ENCODE measurements around the gene ZSCAN21. TPM values are rescaled to one million over a fixed set of nuclear protein-coding genes. Genes with fewer than 3 reads are reported as not detected.

The ZSCAN21 gene
- total RNA-seq, 2 experiments from 2014 or later = 5.6 to 7.5 TPM

GRCh38 chr7:100107890-100108289, 58.3 kb downstream of the ZSCAN21 start:
- no TSS peak for BruUV-seq (replicated peaks)
- TF ChIP-seq, protein P1, sequence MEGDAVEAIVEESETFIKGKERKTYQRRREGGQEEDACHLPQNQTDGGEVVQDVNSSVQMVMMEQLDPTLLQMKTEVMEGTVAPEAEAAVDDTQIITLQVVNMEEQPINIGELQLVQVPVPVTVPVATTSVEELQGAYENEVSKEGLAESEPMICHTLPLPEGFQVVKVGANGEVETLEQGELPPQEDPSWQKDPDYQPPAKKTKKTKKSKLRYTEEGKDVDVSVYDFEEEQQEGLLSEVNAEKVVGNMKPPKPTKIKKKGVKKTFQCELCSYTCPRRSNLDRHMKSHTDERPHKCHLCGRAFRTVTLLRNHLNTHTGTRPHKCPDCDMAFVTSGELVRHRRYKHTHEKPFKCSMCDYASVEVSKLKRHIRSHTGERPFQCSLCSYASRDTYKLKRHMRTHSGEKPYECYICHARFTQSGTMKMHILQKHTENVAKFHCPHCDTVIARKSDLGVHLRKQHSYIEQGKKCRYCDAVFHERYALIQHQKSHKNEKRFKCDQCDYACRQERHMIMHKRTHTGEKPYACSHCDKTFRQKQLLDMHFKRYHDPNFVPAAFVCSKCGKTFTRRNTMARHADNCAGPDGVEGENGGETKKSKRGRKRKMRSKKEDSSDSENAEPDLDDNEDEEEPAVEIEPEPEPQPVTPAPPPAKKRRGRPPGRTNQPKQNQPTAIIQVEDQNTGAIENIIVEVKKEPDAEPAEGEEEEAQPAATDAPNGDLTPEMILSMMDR (conservative IDR thresholded peaks at IDR 0.05; ENCODE audit: low read length) = no peak
- no peak for TF ChIP-seq EZH2phosphoT487 (IDR thresholded peaks at IDR 0.05; ENCODE audit: borderline replicate concordance, low read depth, low read length)
- Histone ChIP-seq H2AFZ (ENCODE audit: low read length) (no peak overlapping the region), H3K4me1 (ENCODE audit: insufficient read depth, low read length, poor library complexity, severe bottlenecking) (peaks cover 4% of the 10 kb centered on the region), H3K9me2 (ENCODE audit: insufficient read depth, low read length) (no peaks in the 10 kb centered on the region), H4K20me1 (ENCODE audit: insufficient read depth, low read length) (no peaks in the 10 kb centered on the region), H3K4me2 (ENCODE audit: low read length) (no peak overlapping the region), H3K9me3 (ENCODE audit: low read length) (no peaks in the 10 kb centered on the region), H3K4me3 (ENCODE audit: low read depth, low read length, poor library complexity, severe bottlenecking) (no peak overlapping the region), H3K79me2 (ENCODE audit: insufficient read depth, low read depth, low read length) (peaks cover 3% of the 10 kb centered on the region; the same call in 1 of the 2 replicates), H3K36me3 (ENCODE audit: insufficient read depth, low read length) (peaks cover 68% of the 10 kb centered on the region), H3K27ac (ENCODE audit: low read depth, low read length, poor library complexity, severe bottlenecking) (no peak overlapping the region)
- DNase-seq (ENCODE audit: low spot score) = no peak
- ChIA-PET CTCF (ENCODE audit: unreplicated experiment) (no interaction called here), POLR2A (no interaction called here)
- intact Hi-C loops (cut with micrococcal nuclease; ENCODE audit: unreplicated experiment) = no loop called here

DNA sequence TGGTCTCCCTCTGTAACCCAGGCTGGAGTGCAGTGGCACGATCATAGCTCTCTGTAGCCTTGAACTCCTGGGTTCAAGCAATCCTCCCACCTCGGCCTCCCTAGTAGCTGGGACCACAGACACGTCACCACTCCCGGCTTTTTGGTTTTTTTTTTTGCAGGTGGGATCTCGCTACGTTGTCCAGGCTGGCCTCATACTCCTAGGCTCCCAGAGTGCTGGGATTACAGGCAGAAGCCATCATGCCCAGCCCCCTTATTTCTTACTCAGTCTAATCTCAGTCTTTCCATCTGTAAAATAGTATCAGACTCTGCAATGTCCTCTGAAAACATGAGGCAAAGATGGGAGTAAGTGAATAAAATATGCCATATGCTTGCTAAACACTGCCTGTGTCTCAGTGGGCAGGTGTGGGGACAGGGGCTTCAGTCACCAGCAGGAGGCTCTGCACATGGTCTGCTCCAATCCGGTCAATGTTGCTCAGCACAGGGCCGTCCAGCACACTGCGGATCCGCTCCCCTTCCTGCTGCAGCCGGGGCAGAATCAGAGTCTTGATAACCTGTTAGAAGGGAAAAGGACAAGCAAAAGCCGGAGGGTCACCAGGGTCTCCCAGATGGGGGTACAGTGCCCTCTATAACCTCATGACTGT, 60.1 kb downstream of the ZSCAN21 start:
- H3K4me2 ChIP-seq (ENCODE audit: low read length) = no peak overlapping the region
- peaks cover 81% of the 10 kb centered on the region for H3K36me3 ChIP-seq (ENCODE audit: insufficient read depth, low read length)
- no peaks in the 10 kb centered on the region for H3K9me2 ChIP-seq (ENCODE audit: insufficient read depth, low read length)
- no peak overlapping the region for H2AFZ ChIP-seq (ENCODE audit: low read length)
- no peaks in the 10 kb centered on the region for H4K20me1 ChIP-seq (ENCODE audit: insufficient read depth, low read length)
- no peaks in the 10 kb centered on the region for H3K4me1 ChIP-seq (ENCODE audit: insufficient read depth, low read length, poor library complexity, severe bottlenecking)
- no peak for DNase-seq (ENCODE audit: low spot score)
- no peaks in the 10 kb centered on the region for H3K79me2 ChIP-seq (ENCODE audit: insufficient read depth, low read depth, low read length)
- intact Hi-C loops (cut with micrococcal nuclease; ENCODE audit: unreplicated experiment) = no loop called here
- no peak overlapping the region for H3K27ac ChIP-seq (ENCODE audit: low read depth, low read length, poor library complexity, severe bottlenecking)
- H3K4me3 ChIP-seq (ENCODE audit: low read depth, low read length, poor library complexity, severe bottlenecking) = no peak overlapping the region
- CTCF ChIA-PET (ENCODE audit: unreplicated experiment) = no interaction called here
- TF ChIP-seq EZH2phosphoT487 (IDR thresholded peaks at IDR 0.05; ENCODE audit: borderline replicate concordance, low read depth, low read length) = no peak
- TF ChIP-seq, protein P1 (conservative IDR thresholded peaks at IDR 0.05; ENCODE audit: low read length) = 0 out of 2 replicates have a peak, but pooled peaks have one; percentile 22
- POLR2A ChIA-PET = no interaction called here
- no TSS peak for BruUV-seq (replicated peaks)
- no peaks in the 10 kb centered on the region for H3K9me3 ChIP-seq (ENCODE audit: low read length)

GRCh38 chr7:100111156-100111555, 61.6 kb downstream of the ZSCAN21 start:
- Histone ChIP-seq H3K27ac (ENCODE audit: low read depth, low read length, poor library complexity, severe bottlenecking) (no peak overlapping the region), H3K79me2 (ENCODE audit: insufficient read depth, low read depth, low read length) (no peaks in the 10 kb centered on the region), H3K36me3 (ENCODE audit: insufficient read depth, low read length) (peaks cover 76% of the 10 kb centered on the region), H3K4me2 (ENCODE audit: low read length) (no peak overlapping the region), H2AFZ (ENCODE audit: low read length) (no peak overlapping the region), H3K9me2 (ENCODE audit: insufficient read depth, low read length) (no peaks in the 10 kb centered on the region), H3K4me3 (ENCODE audit: low read depth, low read length, poor library complexity, severe bottlenecking) (no peak overlapping the region), H3K4me1 (ENCODE audit: insufficient read depth, low read length, poor library complexity, severe bottlenecking) (no peaks in the 10 kb centered on the region), H3K9me3 (ENCODE audit: low read length) (no peaks in the 10 kb centered on the region), H4K20me1 (ENCODE audit: insufficient read depth, low read length) (no peaks in the 10 kb centered on the region)
- intact Hi-C loops (cut with micrococcal nuclease; ENCODE audit: unreplicated experiment) = no loop called here
- DNase-seq (ENCODE audit: low spot score) = no peak
- CTCF ChIA-PET (ENCODE audit: unreplicated experiment) = no interaction called here
- TF ChIP-seq, protein P1 (conservative IDR thresholded peaks at IDR 0.05; ENCODE audit: low read length) = no peak
- no peak for TF ChIP-seq EZH2phosphoT487 (IDR thresholded peaks at IDR 0.05; ENCODE audit: borderline replicate concordance, low read depth, low read length)
- POLR2A ChIA-PET = interaction anchor here (1.3 kb wide), 1 partner anchor 9 kb away, joined by 5 read pairs; no protein-coding TSS in a partner anchor
- BruUV-seq (replicated peaks) = no TSS peak
